ENCODE measurements around the gene TTC31.

DNA sequence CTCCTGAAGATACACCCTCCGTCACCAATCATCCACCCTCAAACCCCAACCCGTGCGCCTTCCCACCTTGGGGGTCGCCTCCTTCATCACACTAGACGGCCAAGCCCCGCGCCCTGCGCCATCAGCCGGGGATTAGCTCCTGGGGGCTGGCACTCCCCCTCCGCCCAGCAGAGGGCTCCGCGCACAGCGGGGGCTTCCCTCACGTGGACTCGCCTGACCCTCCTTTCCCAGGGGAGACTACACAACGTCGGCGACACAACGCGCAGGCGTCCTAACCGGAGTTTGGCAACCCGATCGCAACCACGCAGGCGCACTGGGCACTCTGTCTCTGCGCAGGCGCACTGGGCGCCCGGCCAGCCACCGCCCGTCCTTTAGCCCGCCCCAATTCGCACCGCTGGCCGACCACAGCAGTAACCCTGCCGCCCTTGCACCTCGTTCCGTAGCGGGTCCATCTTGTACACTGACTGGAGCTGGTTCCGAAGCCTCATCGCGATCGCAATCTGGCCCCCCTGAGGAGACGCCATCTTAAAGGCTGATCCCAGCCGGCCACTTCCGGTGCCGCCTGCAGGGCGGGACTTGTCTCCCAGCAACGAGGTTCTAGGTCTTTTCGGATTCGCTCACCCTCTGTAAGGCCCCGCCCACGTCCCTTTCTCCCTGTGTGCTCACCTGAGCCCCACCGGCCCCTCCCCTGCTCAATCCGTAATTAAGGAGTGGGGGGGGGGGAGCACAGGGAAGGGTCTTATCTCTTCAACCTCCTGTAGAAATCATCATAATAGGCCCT, 24.5 kb downstream of the TTC31 start, which contains the start of gene PCGF1:
- TF ChIP-seq, protein P1, sequence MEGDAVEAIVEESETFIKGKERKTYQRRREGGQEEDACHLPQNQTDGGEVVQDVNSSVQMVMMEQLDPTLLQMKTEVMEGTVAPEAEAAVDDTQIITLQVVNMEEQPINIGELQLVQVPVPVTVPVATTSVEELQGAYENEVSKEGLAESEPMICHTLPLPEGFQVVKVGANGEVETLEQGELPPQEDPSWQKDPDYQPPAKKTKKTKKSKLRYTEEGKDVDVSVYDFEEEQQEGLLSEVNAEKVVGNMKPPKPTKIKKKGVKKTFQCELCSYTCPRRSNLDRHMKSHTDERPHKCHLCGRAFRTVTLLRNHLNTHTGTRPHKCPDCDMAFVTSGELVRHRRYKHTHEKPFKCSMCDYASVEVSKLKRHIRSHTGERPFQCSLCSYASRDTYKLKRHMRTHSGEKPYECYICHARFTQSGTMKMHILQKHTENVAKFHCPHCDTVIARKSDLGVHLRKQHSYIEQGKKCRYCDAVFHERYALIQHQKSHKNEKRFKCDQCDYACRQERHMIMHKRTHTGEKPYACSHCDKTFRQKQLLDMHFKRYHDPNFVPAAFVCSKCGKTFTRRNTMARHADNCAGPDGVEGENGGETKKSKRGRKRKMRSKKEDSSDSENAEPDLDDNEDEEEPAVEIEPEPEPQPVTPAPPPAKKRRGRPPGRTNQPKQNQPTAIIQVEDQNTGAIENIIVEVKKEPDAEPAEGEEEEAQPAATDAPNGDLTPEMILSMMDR (IDR thresholded peaks at IDR 0.05), result no peak
- TF ChIP-seq, protein P2, sequence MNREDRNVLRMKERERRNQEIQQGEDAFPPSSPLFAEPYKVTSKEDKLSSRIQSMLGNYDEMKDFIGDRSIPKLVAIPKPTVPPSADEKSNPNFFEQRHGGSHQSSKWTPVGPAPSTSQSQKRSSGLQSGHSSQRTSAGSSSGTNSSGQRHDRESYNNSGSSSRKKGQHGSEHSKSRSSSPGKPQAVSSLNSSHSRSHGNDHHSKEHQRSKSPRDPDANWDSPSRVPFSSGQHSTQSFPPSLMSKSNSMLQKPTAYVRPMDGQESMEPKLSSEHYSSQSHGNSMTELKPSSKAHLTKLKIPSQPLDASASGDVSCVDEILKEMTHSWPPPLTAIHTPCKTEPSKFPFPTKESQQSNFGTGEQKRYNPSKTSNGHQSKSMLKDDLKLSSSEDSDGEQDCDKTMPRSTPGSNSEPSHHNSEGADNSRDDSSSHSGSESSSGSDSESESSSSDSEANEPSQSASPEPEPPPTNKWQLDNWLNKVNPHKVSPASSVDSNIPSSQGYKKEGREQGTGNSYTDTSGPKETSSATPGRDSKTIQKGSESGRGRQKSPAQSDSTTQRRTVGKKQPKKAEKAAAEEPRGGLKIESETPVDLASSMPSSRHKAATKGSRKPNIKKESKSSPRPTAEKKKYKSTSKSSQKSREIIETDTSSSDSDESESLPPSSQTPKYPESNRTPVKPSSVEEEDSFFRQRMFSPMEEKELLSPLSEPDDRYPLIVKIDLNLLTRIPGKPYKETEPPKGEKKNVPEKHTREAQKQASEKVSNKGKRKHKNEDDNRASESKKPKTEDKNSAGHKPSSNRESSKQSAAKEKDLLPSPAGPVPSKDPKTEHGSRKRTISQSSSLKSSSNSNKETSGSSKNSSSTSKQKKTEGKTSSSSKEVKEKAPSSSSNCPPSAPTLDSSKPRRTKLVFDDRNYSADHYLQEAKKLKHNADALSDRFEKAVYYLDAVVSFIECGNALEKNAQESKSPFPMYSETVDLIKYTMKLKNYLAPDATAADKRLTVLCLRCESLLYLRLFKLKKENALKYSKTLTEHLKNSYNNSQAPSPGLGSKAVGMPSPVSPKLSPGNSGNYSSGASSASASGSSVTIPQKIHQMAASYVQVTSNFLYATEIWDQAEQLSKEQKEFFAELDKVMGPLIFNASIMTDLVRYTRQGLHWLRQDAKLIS (CRISPR knock-in tag; IDR thresholded peaks at IDR 0.05; ENCODE audit: borderline replicate concordance), result no peak
- TF ChIP-seq ATF1 (CRISPR knock-in tag; IDR thresholded peaks at IDR 0.05), result no peak
